ENCODE data around the gene TALDO1. TPM values are rescaled to one million over a fixed set of nuclear protein-coding genes. Genes with fewer than 3 reads are reported as not detected.

The TALDO1 gene
- polyA plus RNA-seq, 1 donor, result 68.2 TPM

DNA sequence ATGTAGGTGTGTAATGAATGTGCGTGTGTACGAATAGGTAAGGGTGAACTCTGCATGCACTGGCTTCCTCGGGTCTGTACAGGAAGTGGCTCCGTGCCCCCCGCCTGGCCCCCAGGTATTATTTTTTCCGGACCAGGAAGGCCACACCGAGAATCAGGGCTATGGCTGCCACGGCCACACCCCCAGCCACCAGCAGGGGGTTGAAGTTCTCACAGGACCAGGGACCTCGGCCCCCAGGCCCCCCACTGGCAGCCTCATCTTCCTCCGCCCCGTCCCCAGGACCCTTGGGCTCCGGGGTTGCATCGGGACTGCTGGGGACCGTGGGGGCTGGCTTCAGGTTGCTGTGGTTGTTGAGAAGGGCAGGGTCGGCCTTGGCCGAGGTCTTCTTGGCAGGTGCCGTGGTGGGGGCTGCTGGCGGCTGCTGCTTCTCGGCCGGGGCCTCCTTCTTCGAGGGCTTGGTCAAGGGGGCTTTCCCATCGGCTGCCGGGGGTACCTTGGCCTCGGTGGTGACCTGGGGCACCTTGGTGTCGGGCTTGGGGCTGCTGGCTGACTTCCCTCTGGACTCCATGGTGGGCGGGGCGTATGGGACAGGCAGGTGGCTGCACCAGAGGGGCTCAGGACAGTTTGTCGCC, 40.9 kb downstream of the TALDO1 start:
- no peak for DNase-seq

- DNase-seq, result no peak
Measured at GRCh38 chr11:788953-789940, 42.0 kb downstream of the TALDO1 start.

- no peak for DNase-seq
Measured at GRCh38 chr11:789943-790342, 42.7 kb downstream of the TALDO1 start, which contains the start of gene CEND1. Gene CEND1, minus strand, starts transcription at chr11:790090. Its CDS starts 1,514 bp downstream, at chr11:788576.

- DNase-seq, result no peak
Measured at GRCh38 chr11:790721-791564, 43.7 kb downstream of the TALDO1 start.

DNA sequence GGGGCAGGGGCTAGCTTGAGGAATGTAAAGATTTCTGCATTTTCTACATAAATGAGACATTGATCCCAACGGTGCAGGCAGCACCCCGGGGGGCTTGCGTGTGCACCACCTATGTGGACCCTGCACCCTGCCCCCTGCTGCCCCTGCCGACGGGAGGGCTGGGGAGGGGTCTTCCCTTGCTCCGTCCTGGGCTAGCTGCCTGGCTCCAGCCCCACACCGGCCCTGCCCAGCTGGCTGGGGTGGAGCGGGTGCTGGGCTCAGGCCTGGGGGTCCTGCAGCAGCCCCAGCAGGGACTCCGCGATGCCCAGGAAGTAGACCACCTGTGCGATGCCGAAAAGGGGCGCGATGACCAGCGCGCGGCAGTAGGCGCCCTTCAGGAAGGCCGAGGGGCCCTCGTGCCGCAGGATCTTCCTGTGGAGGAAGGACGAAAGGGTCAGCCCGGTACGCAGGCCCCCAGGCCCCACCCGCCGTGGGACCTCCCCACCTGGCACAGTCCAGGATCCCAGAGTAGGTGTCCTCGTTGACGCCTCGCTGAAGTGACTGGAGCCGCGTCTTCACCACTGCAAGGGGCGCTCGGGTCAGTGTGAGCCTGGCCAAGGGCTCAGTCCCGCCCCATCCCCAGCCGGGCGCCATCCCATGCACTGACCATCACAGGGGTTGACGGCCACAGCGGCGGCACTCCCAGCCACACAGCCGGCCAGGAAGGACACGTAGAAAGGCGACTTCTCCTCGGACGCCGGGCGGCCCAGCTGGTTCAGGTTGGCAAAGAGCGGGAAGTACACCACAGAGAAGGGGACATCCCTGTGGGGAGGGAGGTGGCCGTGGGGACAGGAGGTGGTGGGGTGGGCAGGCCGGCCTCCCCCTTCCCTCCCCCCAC, 44.6 kb downstream of the TALDO1 start:
- no peak for DNase-seq

DNA sequence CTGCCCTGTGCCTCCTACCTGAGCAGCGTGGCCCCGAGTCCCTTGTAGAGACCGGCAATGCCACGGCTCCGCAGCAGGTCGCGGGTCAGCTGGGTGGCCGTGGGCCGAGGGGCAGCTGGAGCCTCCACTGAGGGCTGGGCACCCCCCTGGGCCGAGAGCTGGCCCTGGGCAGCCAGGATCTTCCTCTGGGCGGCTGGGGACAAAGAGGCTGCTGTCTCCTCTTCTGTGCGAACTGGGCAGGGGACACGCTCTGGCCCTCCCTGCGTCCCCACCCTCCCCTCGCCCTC, 45.2 kb downstream of the TALDO1 start:
- no peak for DNase-seq

DNA sequence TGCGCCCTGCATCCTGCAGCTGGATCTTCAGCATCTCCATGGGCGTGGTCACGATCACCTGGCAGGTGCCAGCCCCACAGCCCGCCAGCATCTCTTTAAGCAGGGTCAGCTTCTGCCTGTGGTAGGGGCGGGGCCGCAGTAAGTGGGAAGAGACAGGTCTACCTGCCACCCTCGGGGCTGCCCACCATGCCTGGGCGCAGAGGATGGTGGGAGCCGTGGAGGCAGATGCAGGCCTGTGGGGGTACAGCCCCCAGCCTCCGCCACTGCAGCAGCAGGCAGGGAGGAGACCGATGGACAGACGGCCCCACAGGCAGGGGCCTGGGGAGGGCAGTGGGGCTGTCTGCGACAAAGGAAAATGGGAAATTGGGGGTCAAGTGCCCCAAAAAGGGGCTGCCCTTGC, 45.6 kb downstream of the TALDO1 start:
- no peak for DNase-seq

DNA sequence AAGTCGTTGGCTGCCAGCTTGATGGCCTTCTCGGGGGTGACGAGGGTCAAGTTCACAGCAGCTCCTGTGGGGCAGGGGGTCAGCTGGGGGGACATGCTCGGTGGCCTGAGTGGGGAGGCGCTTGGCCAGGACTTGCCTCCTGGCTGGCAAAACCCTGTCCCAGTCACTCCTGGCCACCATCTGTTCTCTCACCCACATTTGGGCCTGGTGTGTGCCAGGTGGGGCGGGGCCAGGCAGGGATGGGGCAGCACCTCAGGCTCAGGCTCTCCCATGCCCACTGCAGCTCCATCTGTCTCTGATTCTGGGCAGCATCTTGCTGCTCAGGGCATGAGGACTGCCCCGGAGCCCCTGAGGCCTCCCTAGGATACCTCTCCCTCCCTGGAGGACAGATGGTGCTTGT, 46.3 kb downstream of the TALDO1 start:
- DNase-seq, result no peak

DNA sequence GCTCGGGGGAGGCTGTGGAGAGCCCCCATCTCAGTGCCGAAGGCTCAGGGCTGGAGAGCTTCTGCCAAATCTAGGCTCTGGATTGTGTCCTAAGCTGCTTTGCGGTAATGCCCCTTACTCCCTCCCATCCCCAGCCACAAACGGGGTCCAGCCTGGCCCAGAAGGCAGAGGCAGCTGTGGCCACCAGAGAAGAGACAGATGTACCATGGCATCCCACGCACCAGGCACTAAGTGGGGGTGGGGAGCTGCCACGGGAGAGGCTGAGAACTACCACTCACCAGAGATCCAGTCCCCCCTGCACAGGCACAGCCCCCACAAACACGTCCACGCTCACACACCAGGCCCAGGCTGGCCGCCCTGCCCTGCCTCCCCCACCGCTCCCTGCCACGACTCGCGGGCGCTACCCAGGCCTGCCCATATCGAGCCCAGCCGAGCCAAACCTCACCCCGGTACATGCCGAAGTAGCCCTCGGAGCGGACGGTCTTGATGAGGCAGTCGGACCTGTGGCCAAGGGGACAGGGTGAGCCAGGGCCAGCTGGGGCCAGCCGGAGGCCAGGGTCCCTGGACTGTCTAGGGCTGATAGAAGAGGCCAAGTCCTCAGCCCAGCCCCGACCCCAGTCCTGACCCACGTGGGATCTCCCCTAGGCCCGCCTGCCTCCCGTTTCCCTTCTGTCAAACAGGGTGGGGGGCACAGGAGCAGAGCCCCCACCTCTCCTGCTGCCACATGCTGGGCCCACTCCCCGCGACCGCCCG, 46.9 kb downstream of the TALDO1 start:
- DNase-seq, result no peak

DNA sequence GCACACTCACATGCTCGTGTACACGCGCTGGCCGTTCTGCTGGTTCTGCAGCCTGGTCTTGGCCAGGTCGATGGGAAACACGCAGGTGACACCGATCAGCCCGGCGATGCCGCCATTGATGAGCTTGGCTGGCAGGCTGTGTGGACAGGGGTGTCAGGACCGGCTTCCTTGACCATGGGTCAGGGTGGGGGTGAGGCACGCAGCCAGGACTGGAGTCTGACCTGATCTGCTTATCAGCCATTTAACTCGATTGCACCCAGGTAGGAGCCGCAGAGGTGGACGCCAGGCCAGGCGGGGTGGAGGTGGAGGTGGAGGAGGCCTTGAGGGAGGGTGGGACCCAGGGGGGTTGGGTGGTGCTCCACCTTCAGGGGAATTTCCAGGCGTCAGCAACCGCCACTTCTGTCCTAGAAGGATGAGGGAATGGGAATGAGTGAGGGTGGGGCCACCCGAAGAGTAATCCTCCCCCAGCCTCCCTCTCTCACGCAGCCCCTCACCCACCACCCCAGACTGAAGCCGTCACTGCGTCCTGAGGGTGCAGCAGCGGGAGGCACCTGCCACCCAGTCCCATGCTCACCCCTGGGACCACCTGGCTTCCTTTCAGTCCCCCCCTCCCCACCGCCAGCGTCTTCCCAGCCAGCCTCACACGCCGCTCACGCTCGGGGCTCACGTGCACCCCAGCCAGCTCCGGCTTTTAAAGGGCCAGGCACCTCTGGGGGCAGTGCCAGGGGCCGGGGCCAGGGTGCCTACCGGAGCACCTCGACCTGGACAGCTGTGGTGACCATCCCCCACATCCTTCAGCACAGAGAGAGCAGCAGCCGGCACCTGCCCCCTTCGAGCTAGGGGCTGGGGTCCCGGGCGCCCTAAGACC, 47.7 kb downstream of the TALDO1 start:
- no peak for DNase-seq

GRCh38 chr11:795634-796564, 48.6 kb downstream of the TALDO1 start:
- DNase-seq, result peak; percentile 78

DNA sequence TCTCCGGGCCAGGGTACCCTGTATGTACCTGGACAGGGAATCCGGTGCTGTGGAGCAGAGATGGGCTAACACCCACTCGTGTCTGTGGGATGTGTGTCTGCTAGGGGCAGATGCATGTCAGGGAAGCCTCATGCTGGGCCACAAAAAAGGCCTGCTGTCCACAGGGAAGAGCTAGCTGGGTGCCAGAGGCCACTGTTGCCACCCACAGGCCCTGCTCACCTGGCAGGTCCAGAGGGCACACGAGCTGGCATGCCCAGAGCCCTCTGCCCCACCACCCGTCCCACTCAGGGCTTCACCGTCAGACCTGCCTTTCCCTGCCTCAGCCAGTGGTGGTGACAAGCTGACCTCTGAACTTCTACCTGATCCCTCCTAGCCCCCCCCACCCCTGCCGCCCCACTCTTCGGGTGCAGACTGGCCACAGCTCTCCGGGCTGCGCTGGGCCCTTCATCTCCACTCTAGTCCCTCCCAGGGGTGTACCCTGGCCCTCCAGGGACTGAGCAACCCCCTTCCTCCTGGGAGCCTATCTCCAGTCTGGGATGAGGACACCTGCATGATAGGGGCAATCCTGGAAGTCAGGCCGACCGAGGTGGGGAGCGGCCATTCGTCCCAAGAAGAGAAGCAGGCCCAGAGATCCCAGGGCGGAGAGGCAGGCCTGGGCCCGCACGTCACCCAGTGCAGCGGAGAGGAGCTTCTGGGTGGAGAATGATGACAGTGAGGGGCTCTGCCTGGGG, 49.5 kb downstream of the TALDO1 start:
- DNase-seq, result no peak

- peak; percentile 84 for DNase-seq
Measured at GRCh38 chr11:797296-798092, 50.2 kb downstream of the TALDO1 start.

- DNase-seq, result peak; percentile 88
Measured at GRCh38 chr11:798093-798713, 50.9 kb downstream of the TALDO1 start, which contains the start of gene SLC25A22. Gene SLC25A22, minus strand, starts transcription at chr11:798281. Its CDS starts 3,275 bp downstream, at chr11:795006.

DNA sequence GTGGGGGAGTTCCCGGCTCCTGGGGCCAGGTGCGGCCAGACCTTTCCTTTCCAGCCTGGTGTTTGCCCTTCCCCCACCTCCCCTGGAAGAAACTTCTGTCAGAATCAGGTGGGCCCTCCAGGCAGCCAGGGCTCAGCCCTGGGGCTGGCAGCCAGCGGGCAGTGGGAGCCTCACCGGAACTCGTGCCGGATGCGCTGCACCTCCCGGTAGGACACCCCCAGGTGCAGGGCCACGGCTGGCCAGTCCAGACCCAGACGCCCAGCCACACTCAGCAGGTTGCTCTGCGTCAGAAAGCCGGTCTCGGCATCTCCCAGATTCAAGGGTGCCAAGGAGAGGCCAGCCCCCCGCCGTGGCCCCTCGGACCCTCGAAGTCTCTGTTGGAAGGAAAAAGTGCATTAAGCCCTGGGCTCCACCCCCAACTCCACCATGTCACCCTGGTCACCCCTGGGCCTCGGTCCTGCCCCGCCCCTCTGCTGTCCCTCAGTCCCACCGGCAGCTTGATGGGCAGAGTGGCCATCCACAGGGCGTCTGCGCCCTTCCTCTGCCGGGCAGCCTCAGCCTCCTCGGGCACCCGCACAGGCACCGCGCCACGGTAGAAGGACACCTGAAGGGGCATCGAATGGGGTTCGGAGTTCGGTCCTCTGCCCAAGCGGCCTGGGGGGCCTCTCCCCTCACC, 52.5 kb downstream of the TALDO1 start:
- DNase-seq, result no peak

GRCh38 chr11:800473-800872, 53.2 kb downstream of the TALDO1 start:
- DNase-seq, result no peak
